Measurements from ENCODE around the gene GALNT13. TPM values are rescaled to one million over a fixed set of nuclear protein-coding genes. Genes with fewer than 3 reads are reported as not detected.

The GALNT13 gene
- under 0.01 and 0.78 TPM in 2 replicates for total RNA-seq

GRCh38 chr2:153871231-153872221 is at the start of gene GALNT13:
Gene GALNT13, plus strand, starts transcription at chr2:153871922.

Data from epithelial cell of alveolus of lung (primary cell).